ENCODE measurements around the gene P2RY2. TPM values are rescaled to one million over a fixed set of nuclear protein-coding genes. Genes with fewer than 3 reads are reported as not detected.

P2RY2 gene
- total and polyA plus RNA-seq, 2 of the 8 experiments (the other 6 are each of a cell fraction or from before 2014, with no cell fraction given) = 1.0 to 1.5 TPM

GRCh38 chr11:73280626-73281025 is 62.5 kb downstream of the P2RY2 start:
- Histone ChIP-seq H2BK5ac (ENCODE audit: low read depth, low read length) (no peak overlapping the region), H3K4me1 (replicated peaks in 1 of 4; ENCODE audit: control insufficient read depth in 3 of 4, insufficient read depth in 4 of 4, low read length in 3 of 4) (no peaks in the 10 kb centered on the region; a peak in 2 of 7 replicates)
- TF ChIP-seq POLR2A (IDR thresholded peaks at IDR 0.05; ENCODE audit: control extremely low read depth in 1 of 2, low read depth in 2 of 2, low read length in 2 of 2) = no peak
- TF ChIP-seq SIRT6 (IDR thresholded peaks at IDR 0.05; ENCODE audit: low read length) = no peak
- no peak for TF ChIP-seq SUZ12 (IDR thresholded peaks at IDR 0.05; ENCODE audit: low read length)
- TF ChIP-seq KDM4A (IDR thresholded peaks at IDR 0.05; ENCODE audit: low read depth, low read length, severe bottlenecking) = no peak
- TF ChIP-seq TAF7 (optimal IDR thresholded peaks at IDR 0.05; ENCODE audit: borderline replicate concordance, low read depth, low read length) = no peak
- no peak for TF ChIP-seq ATF2 (IDR thresholded peaks at IDR 0.05; ENCODE audit: low read length)
- no peak for TF ChIP-seq RBBP5 (IDR thresholded peaks at IDR 0.05; ENCODE audit: borderline replicate concordance, low read depth, low read length)
- TF ChIP-seq CTBP2 (IDR thresholded peaks at IDR 0.05; ENCODE audit: borderline replicate concordance, insufficient read depth, insufficient read length, low read length) = no peak
- no peak for TF ChIP-seq HDAC6 (IDR thresholded peaks at IDR 0.05; ENCODE audit: low read depth, low read length)
- no peak for TF ChIP-seq TCF12 (IDR thresholded peaks at IDR 0.05; ENCODE audit: low read depth, low read length)
- TF ChIP-seq SP2 (IDR thresholded peaks at IDR 0.05; ENCODE audit: low read length) = no peak
- no peak for TF ChIP-seq TEAD4 (IDR thresholded peaks at IDR 0.05; ENCODE audit: low read depth, low read length)
- TF ChIP-seq SRF (IDR thresholded peaks at IDR 0.05; ENCODE audit: low read depth, low read length) = no peak
- no peak for TF ChIP-seq CEBPB (IDR thresholded peaks at IDR 0.05; ENCODE audit: low read depth, low read length)

More at GRCh38 chr11:73280626-73281025, 62.5 kb downstream of the P2RY2 start:
- ChIA-PET POLR2A (ENCODE audit: partially characterized antibody) (no interaction called here), CTCF (ENCODE audit: partially characterized antibody) (interaction anchor here (1.0 to 5.7 kb wide), 7 partner anchors 8 to 113 kb away, joined by 3 to 37 read pairs (median 5); partner anchors contain the start of gene P2RY6)
- no peak overlapping the region for H3K23ac ChIP-seq (ENCODE audit: insufficient read length)
- FAIRE-seq = no peak
- H2BK20ac ChIP-seq (ENCODE audit: low read length) = no peak overlapping the region
- 79% methylated on average over 5 of the region's 5 CpGs; no CpG with 5 or more reads in 1 of the 2 experiments for WGBS, 2 experiments (ENCODE audit: extremely low coverage in 1 of 2, insufficient coverage in 1 of 2, insufficient read length in 1 of 2, insufficient replicate concordance in 2 of 2, low coverage in 1 of 2, low lambda C conversion rate in 2 of 2, missing lambda C conversion rate in 1 of 2)
- H2BK12ac ChIP-seq (ENCODE audit: low read depth, low read length) = no peak overlapping the region
- H3K79me1 ChIP-seq (ENCODE audit: low read depth, low read length) = no peaks in the 10 kb centered on the region
- no peaks in the 10 kb centered on the region for H3K23me2 ChIP-seq (ENCODE audit: low read depth, low read length)
- no peak overlapping the region for H2AFZ ChIP-seq (ENCODE audit: low read length)
- no peaks in the 10 kb centered on the region for H3K27me3 ChIP-seq (replicated peaks in 1 of 4; ENCODE audit: control insufficient read depth in 3 of 4, extremely low read depth in 1 of 4, insufficient read depth in 3 of 4, low read length in 3 of 4)
- peak overlapping the region in 2 of 4 experiments; percentile 4 to 14; a peak in 1 of 7 replicates for H3K9ac ChIP-seq (replicated peaks in 1 of 4; ENCODE audit: extremely low read depth in 1 of 4, low read depth in 3 of 4, low read length in 3 of 4)
- H3K27ac ChIP-seq (ENCODE audit: low read depth, low read length) = no peak overlapping the region
- H3K79me2 ChIP-seq (ENCODE audit: control insufficient read depth in 1 of 2, insufficient read depth in 2 of 2, low read length in 2 of 2) = no peaks in the 10 kb centered on the region
- no peak overlapping the region for H3K56ac ChIP-seq (replicated peaks; ENCODE audit: insufficient read length, low read depth, low read length)
- no peak overlapping the region for H3K14ac ChIP-seq (ENCODE audit: insufficient read length)
- no peak overlapping the region for H4K5ac ChIP-seq (ENCODE audit: insufficient read length, low read depth, low read length)
- no peak overlapping the region for H4K91ac ChIP-seq (replicated peaks; ENCODE audit: insufficient read length, low read length)
- DNase-seq (ENCODE audit: low read depth in 1 of 2, low spot score in 2 of 2) = no peak
- no peak overlapping the region for H4K8ac ChIP-seq (ENCODE audit: extremely low read depth, insufficient read depth, low read length)
- no peak overlapping the region for H3K18ac ChIP-seq (ENCODE audit: extremely low read depth, low read length)
- H2BK15ac ChIP-seq (ENCODE audit: low read length) = no peak overlapping the region
- no peak overlapping the region for H2BK120ac ChIP-seq (replicated peaks; ENCODE audit: low read depth, low read length)
- no peak overlapping the region for H3K4ac ChIP-seq (replicated peaks; ENCODE audit: insufficient read length, low read depth, low read length)
- no peaks in the 10 kb centered on the region for H3K36me3 ChIP-seq (ENCODE audit: control insufficient read depth in 2 of 4, insufficient read depth in 4 of 4, low read length in 3 of 4)
- H2AK5ac ChIP-seq (ENCODE audit: low read depth, low read length) = no peak overlapping the region
- H3K9me3 ChIP-seq (ENCODE audit: insufficient read depth in 2 of 2, low read depth in 1 of 2, low read length in 1 of 2) = no peaks in the 10 kb centered on the region
- no peak overlapping the region for H3K4me2 ChIP-seq (ENCODE audit: insufficient read depth in 1 of 2, low read depth in 2 of 2, low read length in 2 of 2)
- no peaks in the 10 kb centered on the region for H4K20me1 ChIP-seq (replicated peaks in 1 of 2; ENCODE audit: control insufficient read depth in 1 of 2, insufficient read depth in 2 of 2, low read length in 2 of 2)
- no peak overlapping the region for H3K4me3 ChIP-seq (ENCODE audit: extremely low read depth in 1 of 4, insufficient read depth in 2 of 4, low read depth in 3 of 4, low read length in 4 of 4)
